Peyer's patch (tissue), 4 donors: Measurements from ENCODE around the gene ST8SIA5.

Experiments used
- CTCF ChIP-seq, 6 experiments: fragments of 450-650 bp in 4 of 6; fragments of 200-600 bp in 2 of 6; sonication (generic) in 1 of 6; IDR thresholded peaks; one replicate each; pipeline ENCODE4 v1.5.1; 2017 to 2019; ENCODE audit warnings: antibody characterized with exemption in 6 of 6, mild to moderate bottlenecking in 3 of 6, moderate library complexity in 1 of 6
- POLR2A ChIP-seq, 2 donors: fragments of 450-650 bp; IDR thresholded peaks; one replicate each; pipeline ENCODE4 v1.5.1; 2017; ENCODE audit warnings: antibody characterized with exemption in 2 of 2, mild to moderate bottlenecking in 2 of 2, moderate library complexity in 2 of 2

DNA sequence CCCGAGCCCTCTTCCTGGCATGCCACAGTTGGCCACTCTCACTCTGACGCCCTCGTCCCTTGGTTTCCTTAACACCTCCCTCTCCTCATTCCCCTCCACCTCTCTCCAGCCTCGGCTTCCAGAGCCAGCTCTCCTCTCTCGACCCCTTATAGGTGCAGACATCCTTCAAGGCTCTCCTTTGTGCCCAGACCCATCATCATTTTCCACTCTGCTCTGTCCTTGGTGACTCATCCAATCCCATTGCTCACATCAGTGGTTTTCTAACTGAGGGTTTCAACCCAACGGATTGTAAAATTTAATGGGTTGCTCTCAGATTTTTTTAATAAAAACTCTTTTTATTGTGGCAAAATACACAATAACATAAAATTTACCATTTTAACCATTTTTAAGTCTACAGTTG, 6.2 kb downstream of the ST8SIA5 start:
- TF ChIP-seq CTCF (IDR thresholded peaks at IDR 0.05) (no peak), POLR2A (IDR thresholded peaks at IDR 0.05) (no peak)
